GM12801 (cell line): ENCODE results near the gene LMAN1L.

Source experiments
- CTCF ChIP-seq: IDR thresholded peaks from one replicate; pipeline ENCODE4 v1.5.1; 2011; ENCODE audit warnings: control low read depth; ENCODE audit not compliant: insufficient read length; ENCODE audit errors: extremely low read depth

LMAN1L gene

GRCh38 chr15:74770211-74770903, 42.3 kb upstream of the LMAN1L start:
- TF ChIP-seq CTCF = no peak

GRCh38 chr15:74773329-74773728, 39.3 kb upstream of the LMAN1L start:
- no peak for TF ChIP-seq CTCF

DNA sequence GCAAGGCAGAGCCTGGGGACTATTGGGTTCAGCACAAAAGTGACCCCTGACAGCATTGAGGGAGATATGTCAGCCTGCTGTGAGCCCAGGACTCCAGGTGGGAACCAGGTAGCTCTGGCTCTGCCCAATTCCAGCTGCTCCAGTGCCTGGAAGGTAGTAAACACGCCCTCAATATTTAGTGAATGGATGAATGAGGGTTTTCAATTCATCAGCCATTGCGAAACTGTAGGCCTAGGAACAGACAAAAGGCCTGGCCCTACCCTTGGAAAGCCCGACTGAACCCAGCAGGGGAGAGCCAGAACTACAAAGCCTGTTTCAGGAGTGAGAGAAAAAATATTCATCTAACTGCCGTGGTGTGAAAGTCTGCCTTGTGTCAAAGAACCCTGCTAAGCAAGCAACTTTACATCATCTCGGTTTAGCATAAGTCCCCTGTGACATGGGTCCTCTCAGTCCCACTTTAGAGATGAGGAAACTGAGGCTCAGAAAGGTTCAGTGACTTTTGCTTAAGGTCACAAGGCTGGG, 38.8 kb upstream of the LMAN1L start:
- TF ChIP-seq CTCF = no peak

- no peak for TF ChIP-seq CTCF
Measured at GRCh38 chr15:74775132-74775562, 37.5 kb upstream of the LMAN1L start.

GRCh38 chr15:74775894-74776293, 36.7 kb upstream of the LMAN1L start:
- TF ChIP-seq CTCF = no peak

DNA sequence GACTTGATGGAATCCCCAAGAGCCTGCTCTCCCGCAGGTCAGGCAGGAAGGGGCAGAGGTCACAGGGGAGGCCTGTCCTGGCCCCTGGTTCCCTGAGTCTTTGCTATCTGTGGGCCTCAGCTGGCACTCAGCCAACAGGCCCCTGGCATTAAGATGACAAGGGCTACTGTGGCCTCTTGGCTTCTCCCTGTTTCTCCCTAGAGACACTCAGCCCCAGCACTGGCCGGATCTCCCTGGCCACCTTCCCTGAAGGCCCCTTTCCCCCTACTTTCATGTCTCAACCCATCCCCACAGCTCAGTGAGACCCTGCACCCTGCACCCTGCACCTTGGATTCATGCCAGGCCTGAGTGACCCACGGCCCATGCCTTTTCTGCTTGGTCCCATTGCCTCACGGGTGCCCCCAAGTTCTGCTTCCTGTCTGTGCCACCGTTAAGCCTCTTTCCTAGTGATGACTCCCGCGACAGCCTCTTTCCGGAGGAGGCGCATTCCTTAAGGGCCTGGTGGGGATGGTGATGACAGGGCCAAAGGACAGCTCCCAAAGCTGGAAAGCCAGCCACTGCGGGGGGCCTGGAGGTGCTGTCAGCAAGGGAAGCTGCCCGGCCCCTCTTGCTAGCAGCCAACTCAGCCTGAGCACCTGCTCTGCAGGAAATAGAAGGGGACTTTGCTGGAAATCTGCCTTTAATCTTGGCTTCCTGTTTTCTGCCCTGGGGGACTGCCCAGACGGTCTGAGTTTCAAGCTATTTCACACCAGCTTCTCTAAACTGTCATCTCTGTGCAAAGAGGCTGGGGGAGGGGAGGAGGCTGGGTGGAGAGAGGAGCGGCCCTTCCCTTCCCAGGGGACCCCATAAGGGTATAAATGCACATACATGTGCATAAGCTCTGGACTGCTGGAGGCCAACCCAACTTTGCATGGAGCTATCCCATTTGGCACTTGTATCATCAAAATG, 35.5 kb upstream of the LMAN1L start:
- TF ChIP-seq CTCF = no peak
